Muscle layer of duodenum (tissue), 2 donors: Measurements from ENCODE around the gene ARHGEF35.
"Not testable (repeated sequence)": the region's sequence is repeated elsewhere in the genome, so short reads cannot be mapped to it uniquely, and the experiment has no call there.

Experiments used
- H3K27ac ChIP-seq: one replicate; pipeline ENCODE4 v1.7.0; 2013; ENCODE audit warnings: mild to moderate bottlenecking, low read length
- H3K27me3 ChIP-seq: one replicate; pipeline ENCODE4 v1.7.0; 2013; ENCODE audit warnings: low read depth, mild to moderate bottlenecking, control low read depth, low read length
- H3K36me3 ChIP-seq, 2 donors: one replicate each; pipeline ENCODE4 v1.7.0; 2013; ENCODE audit warnings: low read length in 2 of 2, control low read depth in 1 of 2, mild to moderate bottlenecking in 1 of 2; ENCODE audit not compliant: insufficient read depth in 2 of 2, control insufficient read depth in 1 of 2
- H3K4me1 ChIP-seq, 2 donors: one replicate each; pipeline ENCODE4 v1.7.0; 2013; ENCODE audit warnings: low read length in 2 of 2, mild to moderate bottlenecking in 2 of 2, control low read depth in 1 of 2, moderate library complexity in 1 of 2; ENCODE audit not compliant: insufficient read depth in 2 of 2, control insufficient read depth in 1 of 2
- H3K4me3 ChIP-seq, 2 donors: one replicate each; pipeline ENCODE4 v1.7.0; 2013; ENCODE audit warnings: low read length in 2 of 2, low read depth in 1 of 2, mild to moderate bottlenecking in 1 of 2
- H3K9me3 ChIP-seq, 2 donors: one replicate each; pipeline ENCODE4 v1.7.0; 2013; ENCODE audit warnings: low read length in 2 of 2, control low read depth in 1 of 2, mild to moderate bottlenecking in 1 of 2; ENCODE audit not compliant: control insufficient read depth in 1 of 2
- donor health status: healthy.

ARHGEF35 gene

GRCh38 chr7:144217200-144217599 is 21.6 kb upstream of the ARHGEF35 start:
- not testable (repeated sequence) for H3K9me3 ChIP-seq, H3K4me1 ChIP-seq, H3K27me3 ChIP-seq, H3K4me3 ChIP-seq, H3K27ac ChIP-seq, H3K36me3 ChIP-seq

- not testable (repeated sequence) for H3K36me3 ChIP-seq, H3K27ac ChIP-seq, H3K9me3 ChIP-seq, H3K27me3 ChIP-seq, H3K4me3 ChIP-seq, H3K4me1 ChIP-seq
Measured at GRCh38 chr7:144205306-144205705, 9.7 kb upstream of the ARHGEF35 start.

- H3K27ac ChIP-seq, H3K36me3 ChIP-seq, H3K4me3 ChIP-seq, H3K9me3 ChIP-seq, H3K4me1 ChIP-seq, H3K27me3 ChIP-seq: not testable (repeated sequence)
Measured at GRCh38 chr7:144203086-144203485, 7.5 kb upstream of the ARHGEF35 start.

- not testable (repeated sequence) for H3K36me3 ChIP-seq, H3K4me3 ChIP-seq, H3K27me3 ChIP-seq, H3K4me1 ChIP-seq, H3K27ac ChIP-seq, H3K9me3 ChIP-seq
Measured at GRCh38 chr7:144201978-144202377, 6.3 kb upstream of the ARHGEF35 start.

GRCh38 chr7:144198934-144199333 is 3.3 kb upstream of the ARHGEF35 start:
- not testable (repeated sequence) for H3K4me1 ChIP-seq, H3K9me3 ChIP-seq, H3K36me3 ChIP-seq, H3K4me3 ChIP-seq, H3K27ac ChIP-seq, H3K27me3 ChIP-seq

- not testable (repeated sequence) for H3K4me3 ChIP-seq, H3K27ac ChIP-seq, H3K36me3 ChIP-seq, H3K4me1 ChIP-seq, H3K27me3 ChIP-seq, H3K9me3 ChIP-seq
Measured at GRCh38 chr7:144194453-144194852, 1.2 kb downstream of the ARHGEF35 start.

GRCh38 chr7:144193782-144194181 is 1.9 kb downstream of the ARHGEF35 start:
- not testable (repeated sequence) for H3K4me3 ChIP-seq, H3K27me3 ChIP-seq, H3K4me1 ChIP-seq, H3K36me3 ChIP-seq, H3K27ac ChIP-seq, H3K9me3 ChIP-seq

GRCh38 chr7:144188578-144189171 is 7.0 kb downstream of the ARHGEF35 start:
- not testable (repeated sequence) for H3K4me3 ChIP-seq

GRCh38 chr7:144187848-144188247 is 7.8 kb downstream of the ARHGEF35 start:
- H3K27ac ChIP-seq, H3K4me1 ChIP-seq, H3K4me3 ChIP-seq, H3K27me3 ChIP-seq, H3K9me3 ChIP-seq, H3K36me3 ChIP-seq: not testable (repeated sequence)

More at GRCh38 chr7:144188578-144189171, 7.0 kb downstream of the ARHGEF35 start:
- H3K36me3 ChIP-seq, H3K27ac ChIP-seq, H3K9me3 ChIP-seq, H3K4me1 ChIP-seq, H3K27me3 ChIP-seq: not testable (repeated sequence)

GRCh38 chr7:144183166-144183565 is 12.5 kb downstream of the ARHGEF35 start, which contains the start of gene CTAGE4:
TSS of gene CTAGE4 (plus strand) at chr7:144183466. CDS start at chr7:144183504, 38 bp downstream.
- not testable (repeated sequence) for H3K9me3 ChIP-seq, H3K27me3 ChIP-seq, H3K4me1 ChIP-seq

GRCh38 chr7:144179165-144179479 is 16.5 kb downstream of the ARHGEF35 start:
- not testable (repeated sequence) for H3K27me3 ChIP-seq

More at GRCh38 chr7:144183166-144183565, 12.5 kb downstream of the ARHGEF35 start, which contains the start of gene CTAGE4:
- H3K36me3 ChIP-seq, H3K4me3 ChIP-seq, H3K27ac ChIP-seq: not testable (repeated sequence)

GRCh38 chr7:144178380-144179164 is 17.1 kb downstream of the ARHGEF35 start:
- H3K4me1 ChIP-seq, H3K4me3 ChIP-seq, H3K27me3 ChIP-seq, H3K9me3 ChIP-seq, H3K36me3 ChIP-seq, H3K27ac ChIP-seq: not testable (repeated sequence)

More at GRCh38 chr7:144179165-144179479, 16.5 kb downstream of the ARHGEF35 start:
- H3K27ac ChIP-seq, H3K9me3 ChIP-seq, H3K36me3 ChIP-seq, H3K4me1 ChIP-seq, H3K4me3 ChIP-seq: not testable (repeated sequence)
